Ishikawa (cell line): ENCODE data around the gene ZBTB16.

ENCODE experiments used
- CEBPB ChIP-seq: IDR thresholded peaks from 2 replicates; pipeline ENCODE4 v1.6.1; 2012
- CREB1 ChIP-seq: IDR thresholded peaks from 2 replicates; pipeline ENCODE4 v1.6.1; 2012; ENCODE audit warnings: low read depth
- EGR1 ChIP-seq: IDR thresholded peaks from 2 replicates; pipeline ENCODE4 v1.6.1; 2012
- EP300 ChIP-seq: IDR thresholded peaks from 2 replicates; pipeline ENCODE4 v1.6.1; 2012; ENCODE audit warnings: borderline replicate concordance
- FOXM1 ChIP-seq: IDR thresholded peaks from 2 replicates; pipeline ENCODE4 v1.6.1; 2012; ENCODE audit warnings: low read depth, borderline replicate concordance
- NFIC ChIP-seq: IDR thresholded peaks from 2 replicates; pipeline ENCODE4 v1.6.1; 2012
- RAD21 ChIP-seq: IDR thresholded peaks from 2 replicates; pipeline ENCODE4 v1.6.1; 2012; ENCODE audit warnings: low read depth
- REST ChIP-seq: IDR thresholded peaks from 2 replicates; pipeline ENCODE4 v1.6.1; 2012; ENCODE audit warnings: low read depth, mild to moderate bottlenecking
- TAF1 ChIP-seq: IDR thresholded peaks from 2 replicates; pipeline ENCODE4 v1.6.1; 2012; ENCODE audit warnings: low read depth, mild to moderate bottlenecking
- TCF12 ChIP-seq: IDR thresholded peaks from 2 replicates; pipeline ENCODE4 v1.6.1; 2012; ENCODE audit warnings: low read depth
- TEAD4 ChIP-seq: IDR thresholded peaks from 2 replicates; pipeline ENCODE4 v1.6.1; 2012
- USF1 ChIP-seq: IDR thresholded peaks from 2 replicates; pipeline ENCODE4 v1.6.1; 2012
- YY1 ChIP-seq: IDR thresholded peaks from 2 replicates; pipeline ENCODE4 v1.6.1; 2012; ENCODE audit warnings: low read depth
- ZBTB7A ChIP-seq: IDR thresholded peaks from 2 replicates; pipeline ENCODE4 v1.6.1; 2012; ENCODE audit warnings: low read depth
- TF ChIP-seq, protein P1 (sequence below): IDR thresholded peaks from 2 replicates; pipeline ENCODE4 v1.6.1; 2012

Gene ZBTB16

DNA sequence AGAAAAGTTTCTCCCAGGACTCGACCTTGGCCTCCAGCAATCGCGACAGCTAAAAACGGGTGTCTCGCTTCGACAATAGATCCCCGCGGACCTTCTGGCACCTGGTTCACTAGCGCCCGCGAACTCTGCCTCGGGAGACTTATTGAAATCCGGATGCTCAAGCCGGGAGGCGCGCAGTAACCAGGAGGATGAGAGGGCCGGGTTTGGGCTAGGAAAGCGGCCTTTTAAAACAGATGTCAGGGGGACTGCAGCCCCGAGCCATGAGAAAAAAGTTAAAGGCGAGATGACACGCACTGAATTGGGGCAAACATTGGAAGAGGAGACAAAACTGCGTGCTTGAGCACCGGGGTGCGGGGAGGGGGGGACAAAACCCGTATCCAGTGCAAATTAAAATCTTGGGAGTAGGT, 637 bp upstream of the ZBTB16 start:
- TF ChIP-seq FOXM1 (no peak), YY1 (no peak), ZBTB7A (no peak), RAD21 (no peak), CREB1 (no peak), TEAD4 (no peak), REST (no peak), TAF1 (no peak), EGR1 (no peak), TCF12 (no peak), CEBPB (no peak), EP300 (no peak), NFIC (no peak), USF1 (no peak)
- TF ChIP-seq, protein P1, sequence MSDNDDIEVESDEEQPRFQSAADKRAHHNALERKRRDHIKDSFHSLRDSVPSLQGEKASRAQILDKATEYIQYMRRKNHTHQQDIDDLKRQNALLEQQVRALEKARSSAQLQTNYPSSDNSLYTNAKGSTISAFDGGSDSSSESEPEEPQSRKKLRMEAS, result no peak

- TF ChIP-seq EP300, result no peak
- TF ChIP-seq FOXM1, result no peak
- no peak for TF ChIP-seq EGR1
- TF ChIP-seq CEBPB, result no peak
- TF ChIP-seq, protein P1, result no peak
- no peak for TF ChIP-seq CREB1
- no peak for TF ChIP-seq RAD21
- TF ChIP-seq ZBTB7A, result no peak
- TF ChIP-seq REST, result no peak
- no peak for TF ChIP-seq USF1
- TF ChIP-seq TEAD4, result no peak
- no peak for TF ChIP-seq TAF1
- TF ChIP-seq TCF12, result no peak
- no peak for TF ChIP-seq YY1
- TF ChIP-seq NFIC, result no peak
These were observed 477 bp downstream of the ZBTB16 start for GRCh38 chr11:114059984-114060391.

- no peak for TF ChIP-seq EP300
- no peak for TF ChIP-seq TAF1
- no peak for TF ChIP-seq CREB1
- no peak for TF ChIP-seq USF1
- TF ChIP-seq YY1, result no peak
- no peak for TF ChIP-seq ZBTB7A
- TF ChIP-seq FOXM1, result no peak
- no peak for TF ChIP-seq EGR1
- TF ChIP-seq CEBPB, result no peak
- TF ChIP-seq, protein P1, result no peak
- TF ChIP-seq TEAD4, result no peak
- TF ChIP-seq RAD21, result no peak
- no peak for TF ChIP-seq REST
These were observed 1.0 kb downstream of the ZBTB16 start for GRCh38 chr11:114060392-114061047.
